Upper lobe of left lung (tissue), 4 donors: ENCODE measurements around the gene APP.

Experiments used
- CTCF ChIP-seq, 6 experiments: fragments of 450-650 bp in 4 of 6; fragments of 200-600 bp in 2 of 6; sonication (generic) in 2 of 6; IDR thresholded peaks; one replicate each; pipeline ENCODE4 v1.5.1; 2016 to 2019; ENCODE audit warnings: antibody characterized with exemption in 6 of 6
- EP300 ChIP-seq, 4 donors: sonication (generic); formaldehyde crosslinking; IDR thresholded peaks; one replicate each; pipeline ENCODE4 v1.5.1; 2017; ENCODE audit warnings: antibody characterized with exemption in 4 of 4, control low read depth in 2 of 4
- POLR2A ChIP-seq, 4 donors: fragments of 450-650 bp; IDR thresholded peaks; one replicate each; pipeline ENCODE4 v1.5.1; 2016 to 2017; ENCODE audit warnings: antibody characterized with exemption in 4 of 4, mild to moderate bottlenecking in 2 of 4
- POLR2AphosphoS5 ChIP-seq, 2 donors: sonication (generic); formaldehyde crosslinking; IDR thresholded peaks; one replicate each; pipeline ENCODE4 v1.5.1; 2017; ENCODE audit warnings: antibody characterized with exemption in 2 of 2

DNA sequence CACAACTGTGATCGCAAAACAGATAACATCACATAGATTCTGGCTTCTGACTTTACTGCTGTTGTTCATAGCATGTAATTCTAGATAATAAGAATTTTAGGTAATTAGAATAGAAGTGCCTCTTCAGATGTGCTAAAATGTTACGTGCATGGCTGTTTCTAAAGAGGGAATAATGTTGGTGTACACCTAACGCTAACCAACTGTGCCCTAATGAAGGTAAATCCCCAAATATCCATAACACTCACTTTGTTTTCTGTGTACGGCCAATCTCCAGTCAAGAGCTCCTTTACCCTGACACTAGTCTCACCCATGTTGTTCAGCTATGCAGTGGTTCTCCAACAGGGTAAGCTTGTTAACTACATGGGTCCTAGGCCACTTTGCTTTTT lies 44.4 kb downstream of the APP start:
- TF ChIP-seq CTCF (IDR thresholded peaks at IDR 0.05) (no peak), POLR2AphosphoS5 (IDR thresholded peaks at IDR 0.05) (no peak), POLR2A (IDR thresholded peaks at IDR 0.05) (no peak), EP300 (IDR thresholded peaks at IDR 0.05) (no peak)
